RWPE2 (cell line): ENCODE results near the gene DRC7.

ENCODE experiments used
- ATAC-seq: fragments of 200-7000 bp; cut with Tn5 transposase; 3 replicates; pipeline ENCODE4 v1.9.1; 2021; ENCODE audit warnings: low read depth
- DNase-seq: peaks from one replicate; pipeline ENCODE4 v3.0.0-alpha.2; 2020; ENCODE audit warnings: low spot score
- H3K27ac ChIP-seq: fragments of 450-650 bp; 2 replicates; pipeline ENCODE4 v1.5.1; 2017; ENCODE audit warnings: mild to moderate bottlenecking; ENCODE audit not compliant: poor library complexity, severe bottlenecking
- H3K27me3 ChIP-seq: fragments of 250-450 bp; sonication (Bioruptor Pico); 2 replicates; pipeline ENCODE4 v1.5.1; 2021; ENCODE audit warnings: mild to moderate bottlenecking, moderate library complexity; ENCODE audit not compliant: insufficient read depth, poor library complexity, severe bottlenecking
- H3K36me3 ChIP-seq: fragments of 250-450 bp; sonication (Bioruptor Pico); 2 replicates; pipeline ENCODE4 v1.5.1; 2020; ENCODE audit warnings: low read depth, mild to moderate bottlenecking, moderate library complexity
- H3K4me1 ChIP-seq: fragments of 250-450 bp; sonication (Bioruptor Pico); 2 replicates; pipeline ENCODE4 v1.5.1; 2021; ENCODE audit warnings: mild to moderate bottlenecking, moderate library complexity; ENCODE audit not compliant: insufficient read depth, poor library complexity, severe bottlenecking
- H3K4me3 ChIP-seq: fragments of 250-450 bp; sonication (Bioruptor Pico); 2 replicates; pipeline ENCODE4 v1.5.1; 2021; ENCODE audit warnings: mild to moderate bottlenecking, moderate library complexity; ENCODE audit not compliant: severe bottlenecking
- H3K9me3 ChIP-seq: fragments of 250-450 bp; sonication (Bioruptor Pico); 2 replicates; pipeline ENCODE4 v1.5.1; 2021; ENCODE audit warnings: mild to moderate bottlenecking, moderate library complexity; ENCODE audit not compliant: severe bottlenecking
- TF ChIP-seq, protein P1 (sequence below): fragments of 450-650 bp; IDR thresholded peaks from one replicate; pipeline ENCODE4 v1.5.1; 2017; ENCODE audit warnings: mild to moderate bottlenecking, moderate library complexity; ENCODE audit not compliant: poor library complexity, severe bottlenecking

Gene DRC7

GRCh38 chr16:57656342-57656955, 38.2 kb upstream of the DRC7 start:
- Histone ChIP-seq H3K36me3 (peaks cover 97% of the 10 kb centered on the region), H3K27me3 (no peaks in the 10 kb centered on the region)
- no peak for ATAC-seq

DNA sequence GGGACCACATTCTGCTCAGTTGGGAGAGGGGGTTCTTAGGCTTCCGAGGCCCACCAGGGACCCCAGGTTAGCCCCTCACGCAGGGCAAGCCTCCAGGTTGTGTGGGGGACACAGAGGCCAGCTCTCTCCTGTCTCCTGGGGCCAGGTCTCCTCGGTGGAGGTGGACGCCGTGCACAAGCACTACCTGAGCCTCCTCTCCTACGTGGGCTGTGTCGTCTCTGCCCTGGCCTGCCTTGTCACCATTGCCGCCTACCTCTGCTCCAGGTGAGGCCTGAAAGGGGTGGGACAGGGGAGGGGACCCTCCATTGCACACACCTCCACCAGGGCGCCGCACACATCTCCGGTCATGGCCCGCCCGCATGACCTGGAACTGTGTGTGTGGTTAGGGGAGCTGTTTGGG, 37.4 kb upstream of the DRC7 start:
- H3K9me3 ChIP-seq: no peaks in the 10 kb centered on the region
- DNase-seq: no peak
- TF ChIP-seq, protein P1, sequence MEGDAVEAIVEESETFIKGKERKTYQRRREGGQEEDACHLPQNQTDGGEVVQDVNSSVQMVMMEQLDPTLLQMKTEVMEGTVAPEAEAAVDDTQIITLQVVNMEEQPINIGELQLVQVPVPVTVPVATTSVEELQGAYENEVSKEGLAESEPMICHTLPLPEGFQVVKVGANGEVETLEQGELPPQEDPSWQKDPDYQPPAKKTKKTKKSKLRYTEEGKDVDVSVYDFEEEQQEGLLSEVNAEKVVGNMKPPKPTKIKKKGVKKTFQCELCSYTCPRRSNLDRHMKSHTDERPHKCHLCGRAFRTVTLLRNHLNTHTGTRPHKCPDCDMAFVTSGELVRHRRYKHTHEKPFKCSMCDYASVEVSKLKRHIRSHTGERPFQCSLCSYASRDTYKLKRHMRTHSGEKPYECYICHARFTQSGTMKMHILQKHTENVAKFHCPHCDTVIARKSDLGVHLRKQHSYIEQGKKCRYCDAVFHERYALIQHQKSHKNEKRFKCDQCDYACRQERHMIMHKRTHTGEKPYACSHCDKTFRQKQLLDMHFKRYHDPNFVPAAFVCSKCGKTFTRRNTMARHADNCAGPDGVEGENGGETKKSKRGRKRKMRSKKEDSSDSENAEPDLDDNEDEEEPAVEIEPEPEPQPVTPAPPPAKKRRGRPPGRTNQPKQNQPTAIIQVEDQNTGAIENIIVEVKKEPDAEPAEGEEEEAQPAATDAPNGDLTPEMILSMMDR: no peak
- no peak for ATAC-seq
- peaks cover 97% of the 10 kb centered on the region for H3K36me3 ChIP-seq
- H3K27ac ChIP-seq: no peak overlapping the region
- peaks cover 10% of the 10 kb centered on the region for H3K4me1 ChIP-seq
- no peak overlapping the region for H3K4me3 ChIP-seq
- no peaks in the 10 kb centered on the region for H3K27me3 ChIP-seq

More at GRCh38 chr16:57656342-57656955, 38.2 kb upstream of the DRC7 start:
- H3K4me3 ChIP-seq: no peak overlapping the region
- no peak overlapping the region for H3K27ac ChIP-seq
- H3K4me1 ChIP-seq: peaks cover 10% of the 10 kb centered on the region
- no peaks in the 10 kb centered on the region for H3K9me3 ChIP-seq
- DNase-seq: no peak
- TF ChIP-seq, protein P1: no peak

DNA sequence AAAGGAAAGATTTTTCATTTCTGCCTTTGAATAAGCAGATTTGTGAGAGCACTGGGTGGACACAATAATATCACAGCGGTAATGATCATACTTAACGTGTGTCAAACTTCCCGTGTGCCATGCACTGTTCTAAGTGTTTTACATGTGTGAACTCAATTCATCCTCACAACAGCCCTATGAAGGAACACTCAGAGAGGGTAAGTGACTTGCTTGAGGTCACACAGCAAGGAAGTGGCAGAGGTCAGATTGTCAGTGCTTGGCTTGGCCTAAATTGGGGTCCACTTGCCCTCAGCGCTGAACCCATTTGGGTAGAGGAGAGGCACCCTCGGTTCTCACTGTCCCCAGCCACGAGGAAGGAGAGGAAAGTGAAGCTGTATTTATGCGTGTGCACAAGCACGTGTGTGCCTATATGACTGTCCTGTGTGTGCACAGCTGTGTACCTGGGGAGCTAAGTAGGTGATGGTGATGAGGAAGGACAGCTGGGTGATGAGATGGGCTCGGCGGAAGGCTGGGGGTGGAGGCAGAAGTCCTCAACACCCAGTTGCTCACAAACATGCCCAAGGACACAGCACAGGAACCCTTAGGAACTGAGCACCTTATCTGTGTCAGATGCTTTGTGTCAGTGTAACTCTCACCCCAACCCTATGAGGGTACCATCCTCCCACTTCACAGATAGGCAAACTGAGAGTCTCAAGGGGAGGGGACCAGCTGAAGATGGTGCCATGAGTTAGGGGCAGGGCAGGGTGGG, 36.3 kb upstream of the DRC7 start:
- DNase-seq (no peak), ATAC-seq (no peak)
- H3K9me3 ChIP-seq: no peaks in the 10 kb centered on the region
- H3K27me3 ChIP-seq: no peaks in the 10 kb centered on the region
- H3K27ac ChIP-seq: no peak overlapping the region
- H3K4me3 ChIP-seq: no peak overlapping the region
- H3K4me1 ChIP-seq: peaks cover 8% of the 10 kb centered on the region
- TF ChIP-seq, protein P1: no peak
- H3K36me3 ChIP-seq: peaks cover 97% of the 10 kb centered on the region

DNA sequence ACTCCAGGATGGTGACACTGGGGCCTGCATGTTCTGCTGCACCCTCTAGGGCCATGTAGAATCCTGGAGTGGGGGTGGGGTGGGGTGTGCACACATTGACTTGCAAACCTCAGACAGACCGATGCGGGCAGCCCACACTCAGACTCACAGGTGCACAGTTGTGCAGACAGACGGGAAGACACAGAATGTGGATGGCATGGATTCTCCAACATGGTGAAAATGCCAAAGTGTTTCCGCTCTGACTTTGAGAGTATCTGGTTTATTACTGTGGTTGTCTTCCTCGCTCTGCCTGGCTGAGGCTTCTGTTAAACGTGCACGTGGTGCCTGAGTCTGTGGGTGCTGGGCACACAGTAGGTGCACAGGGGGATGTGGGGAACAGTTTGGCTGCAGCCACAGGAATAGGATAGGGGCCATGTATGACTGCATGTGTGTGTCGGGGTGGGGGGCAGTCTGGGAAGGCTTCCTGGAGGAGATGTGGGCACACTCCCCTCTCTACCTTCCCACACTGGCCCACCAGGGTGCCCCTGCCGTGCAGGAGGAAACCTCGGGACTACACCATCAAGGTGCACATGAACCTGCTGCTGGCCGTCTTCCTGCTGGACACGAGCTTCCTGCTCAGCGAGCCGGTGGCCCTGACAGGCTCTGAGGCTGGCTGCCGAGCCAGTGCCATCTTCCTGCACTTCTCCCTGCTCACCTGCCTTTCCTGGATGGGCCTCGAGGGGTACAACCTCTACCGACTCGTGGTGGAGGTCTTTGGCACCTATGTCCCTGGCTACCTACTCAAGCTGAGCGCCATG, 35.5 kb upstream of the DRC7 start:
- H3K27ac ChIP-seq: no peak overlapping the region
- ATAC-seq: no peak

More for the DNA sequence above, 35.5 kb upstream of the DRC7 start:
- no peak for DNase-seq
- H3K27me3 ChIP-seq: no peaks in the 10 kb centered on the region
- no peak overlapping the region for H3K4me3 ChIP-seq
- H3K9me3 ChIP-seq: no peaks in the 10 kb centered on the region
- peaks cover 92% of the 10 kb centered on the region for H3K36me3 ChIP-seq
- peaks cover under 1% of the 10 kb centered on the region for H3K4me1 ChIP-seq
- TF ChIP-seq, protein P1: no peak
